HEK293 (cell line): ENCODE data around the gene GALNT6.

Source experiments
- CTCF ChIA-PET: fragments of 350-600 bp; formaldehyde crosslinking; extraction: SDS; loops from one replicate; lab custom pipeline; 2021; ENCODE audit warnings: antibody characterized with exemption; lab: Yijun Ruan, JAX
- POLR2A ChIA-PET: fragments of 300-600 bp; formaldehyde crosslinking; extraction: SDS; loops from one replicate; lab custom pipeline; 2020; ENCODE audit warnings: antibody characterized with exemption, inconsistent platforms; lab: Yijun Ruan, JAX
- H3K27ac ChIP-seq: fragments of 200-500 bp; sonication (Bioruptor generic); 2 replicates; pipeline ENCODE4 v1.5.1; 2014; ENCODE audit warnings: low read depth, low read length, control low read depth, inconsistent platforms; ENCODE audit errors: extremely low read depth
- H3K36me3 ChIP-seq, 2 experiments: fragments of 200-500 bp in 1 of 2; sonication (Bioruptor generic) in 1 of 2; 1 replicate in 1 of 2; 2 replicates in 1 of 2; pipeline ENCODE4 v1.5.1; 2014 to 2017; ENCODE audit warnings: inconsistent platforms in 2 of 2, low read length in 2 of 2; ENCODE audit not compliant: control insufficient read depth in 2 of 2, insufficient read depth in 1 of 2
- H3K4me1 ChIP-seq: fragments of 200-500 bp; sonication (Bioruptor generic); 2 replicates; pipeline ENCODE4 v1.5.1; 2014; ENCODE audit warnings: mild to moderate bottlenecking, low read length, inconsistent platforms; ENCODE audit not compliant: control insufficient read depth, insufficient read depth
- H3K4me3 ChIP-seq: 2 replicates; pipeline ENCODE4 v1.5.1; 2011; ENCODE audit warnings: low read depth, mild to moderate bottlenecking, control low read depth, low read length, moderate library complexity
- H3K9me3 ChIP-seq: fragments of 200-500 bp; sonication (Bioruptor generic); 2 replicates; pipeline ENCODE4 v1.5.1; 2014; ENCODE audit warnings: low read depth, low read length, inconsistent platforms; ENCODE audit not compliant: control insufficient read depth, insufficient read depth
- BCL11A ChIP-seq: fragments of 450-650 bp; formaldehyde crosslinking; IDR thresholded peaks from 2 replicates; pipeline ENCODE4 v1.5.1; 2016; ENCODE audit warnings: low read depth, missing biosample characterization, missing genetic modification characterization
- EGR2 ChIP-seq: fragments of 450-650 bp; formaldehyde crosslinking; IDR thresholded peaks from 2 replicates; pipeline ENCODE4 v1.5.1; 2016; ENCODE audit warnings: low read depth, missing biosample characterization, missing genetic modification characterization
- ELK4 ChIP-seq: IDR thresholded peaks from 2 replicates; pipeline ENCODE4 v1.6.1; 2011; ENCODE audit warnings: mild to moderate bottlenecking, low read depth, low read length, borderline replicate concordance
- GLIS1 ChIP-seq: fragments of 450-650 bp; formaldehyde crosslinking; IDR thresholded peaks from 2 replicates; pipeline ENCODE4 v1.5.1; 2016; ENCODE audit warnings: missing biosample characterization, missing genetic modification characterization
- KLF16 ChIP-seq: fragments of 450-650 bp; formaldehyde crosslinking; IDR thresholded peaks from 2 replicates; pipeline ENCODE4 v1.5.1; 2017; ENCODE audit warnings: missing biosample characterization, missing genetic modification characterization
- KLF17 ChIP-seq: fragments of 450-650 bp; formaldehyde crosslinking; IDR thresholded peaks from 2 replicates; pipeline ENCODE4 v1.5.1; 2016; ENCODE audit warnings: missing biosample characterization, missing genetic modification characterization
- RBAK ChIP-seq: fragments of 450-650 bp; formaldehyde crosslinking; IDR thresholded peaks from 2 replicates; pipeline ENCODE4 v1.5.1; 2016; ENCODE audit warnings: missing biosample characterization, missing genetic modification characterization
- SCRT1 ChIP-seq: fragments of 450-650 bp; formaldehyde crosslinking; IDR thresholded peaks from 2 replicates; pipeline ENCODE4 v1.5.1; 2016; ENCODE audit warnings: missing biosample characterization, missing genetic modification characterization, borderline replicate concordance
- ZBTB44 ChIP-seq: fragments of 450-650 bp; IDR thresholded peaks from 2 replicates; pipeline ENCODE4 v1.5.1; 2018; ENCODE audit warnings: missing biosample characterization, mild to moderate bottlenecking, missing genetic modification characterization
- ZFP41 ChIP-seq: fragments of 450-650 bp; formaldehyde crosslinking; IDR thresholded peaks from 2 replicates; pipeline ENCODE4 v1.5.1; 2016; ENCODE audit warnings: missing biosample characterization, missing genetic modification characterization, borderline replicate concordance
- ZFP69B ChIP-seq: fragments of 450-650 bp; formaldehyde crosslinking; IDR thresholded peaks from 2 replicates; pipeline ENCODE4 v1.5.1; 2016; ENCODE audit warnings: missing biosample characterization, missing genetic modification characterization
- ZNF140 ChIP-seq: fragments of 450-650 bp; formaldehyde crosslinking; IDR thresholded peaks from 2 replicates; pipeline ENCODE4 v1.5.1; 2016; ENCODE audit warnings: missing biosample characterization, missing genetic modification characterization
- ZNF146 ChIP-seq: fragments of 450-650 bp; formaldehyde crosslinking; IDR thresholded peaks from 2 replicates; pipeline ENCODE4 v1.5.1; 2016; ENCODE audit warnings: missing biosample characterization, missing genetic modification characterization
- ZNF174 ChIP-seq: fragments of 450-650 bp; formaldehyde crosslinking; IDR thresholded peaks from 2 replicates; pipeline ENCODE4 v1.5.0; 2017; ENCODE audit warnings: missing biosample characterization, mild to moderate bottlenecking, missing genetic modification characterization
- ZNF324 ChIP-seq: fragments of 450-650 bp; formaldehyde crosslinking; IDR thresholded peaks from 2 replicates; pipeline ENCODE4 v1.5.1; 2016; ENCODE audit warnings: missing biosample characterization, missing genetic modification characterization
- ZNF394 ChIP-seq: fragments of 450-650 bp; formaldehyde crosslinking; IDR thresholded peaks from 2 replicates; pipeline ENCODE4 v1.5.1; 2016; ENCODE audit warnings: missing biosample characterization, missing genetic modification characterization, mild to moderate bottlenecking, moderate library complexity, borderline replicate concordance
- ZNF530 ChIP-seq: fragments of 450-650 bp; formaldehyde crosslinking; IDR thresholded peaks from 2 replicates; pipeline ENCODE4 v1.5.1; 2016; ENCODE audit warnings: low read depth, missing biosample characterization, missing genetic modification characterization
- ZNF600 ChIP-seq: fragments of 450-650 bp; formaldehyde crosslinking; IDR thresholded peaks from 2 replicates; pipeline ENCODE4 v1.5.1; 2016; ENCODE audit warnings: missing biosample characterization, missing genetic modification characterization
- ZNF629 ChIP-seq: fragments of 450-650 bp; formaldehyde crosslinking; IDR thresholded peaks from 2 replicates; pipeline ENCODE4 v1.5.1; 2017; ENCODE audit warnings: missing biosample characterization, missing genetic modification characterization
- ZNF776 ChIP-seq: fragments of 450-650 bp; formaldehyde crosslinking; IDR thresholded peaks from 2 replicates; pipeline ENCODE4 v1.5.0; 2017; ENCODE audit warnings: missing biosample characterization, missing genetic modification characterization, borderline replicate concordance
- ZSCAN4 ChIP-seq: fragments of 450-650 bp; formaldehyde crosslinking; IDR thresholded peaks from 2 replicates; pipeline ENCODE4 v1.5.1; 2017; ENCODE audit warnings: missing biosample characterization, missing genetic modification characterization

The GALNT6 gene

GRCh38 chr12:51324953-51325352 is 66.3 kb downstream of the GALNT6 start:
- ChIA-PET POLR2A (no interaction called here), CTCF (interaction anchor here (0.7 to 1.0 kb wide), 2 partner anchors 600 to 1240 kb away, joined by 4 read pairs; partner anchors contain the start of gene SMARCD1)
- no peaks in the 10 kb centered on the region for H3K4me1 ChIP-seq
- TF ChIP-seq ELK4 (no peak), ZNF394 (tag by site-specific recombination) (peak; percentile 13; the same call in 1 of the 2 replicates)
- H3K4me3 ChIP-seq, result no peak overlapping the region
- no peaks in the 10 kb centered on the region for H3K9me3 ChIP-seq
- H3K27ac ChIP-seq, result no peak overlapping the region
- no peaks in the 10 kb centered on the region for H3K36me3 ChIP-seq

- Histone ChIP-seq H3K36me3 (no peaks in the 10 kb centered on the region), H3K4me1 (no peaks in the 10 kb centered on the region), H3K27ac (no peak within 1 kb of the TSS), H3K9me3 (no peaks in the 10 kb centered on the region), H3K4me3 (no peak within 1 kb of the TSS)
- TF ChIP-seq SCRT1 (tag by site-specific recombination) (no peak), ZNF530 (tag by site-specific recombination) (no peak), RBAK (tag by site-specific recombination) (no peak), BCL11A (tag by site-specific recombination) (no peak), ZNF324 (no peak), ZNF146 (tag by site-specific recombination) (no peak), GLIS1 (tag by site-specific recombination) (no peak), ZNF629 (tag by site-specific recombination) (no peak), EGR2 (tag by site-specific recombination) (no peak), ZFP69B (tag by site-specific recombination) (no peak), KLF17 (tag by site-specific recombination) (no peak), ZSCAN4 (tag by site-specific recombination) (no peak), ZNF140 (tag by site-specific recombination) (no peak), ZNF174 (no peak), ZNF600 (tag by site-specific recombination) (no peak), KLF16 (tag by site-specific recombination) (no peak), ZFP41 (tag by site-specific recombination) (no peak), ZNF776 (tag by site-specific recombination) (no peak), ZBTB44 (no peak)
- POLR2A ChIA-PET, result no interaction called here
- CTCF ChIA-PET, result interaction anchor here (0.7 to 1.0 kb wide), 2 partner anchors 601 to 1239 kb away, joined by 4 read pairs; partner anchors contain the start of gene SMARCD1
Observed at GRCh38 chr12:51323966-51324895, 67.0 kb downstream of the GALNT6 start, which contains the start of gene BIN2. Gene BIN2 (minus strand): TSS chr12:51324174. CDS start chr12:51324102, 72 bp downstream.
